Measurements from ENCODE around the gene ADAM22. TPM values are rescaled to one million over a fixed set of nuclear protein-coding genes. Genes with fewer than 3 reads are reported as not detected.

The ADAM22 gene
- total and polyA plus RNA-seq, 2 experiments from 2014 or later: 0.09 to 0.54 TPM

- no peaks in the 10 kb centered on the region for H3K27me3 ChIP-seq (replicated peaks; ENCODE audit: insufficient read depth)
- no peaks in the 10 kb centered on the region for H3K36me3 ChIP-seq (ENCODE audit: low read depth)
- H3K4me2 ChIP-seq (ENCODE audit: unreplicated experiment): no peak overlapping the region
- H3K9me2 ChIP-seq (ENCODE audit: insufficient read depth): no peaks in the 10 kb centered on the region
- no peaks in the 10 kb centered on the region for H4K20me1 ChIP-seq (ENCODE audit: insufficient read depth)
- DNase-seq: peak; percentile 65
- H3F3A ChIP-seq (ENCODE audit: insufficient read depth): peaks cover 16% of the 10 kb centered on the region; the same call in 1 of the 2 replicates
- H3K4me1 ChIP-seq (ENCODE audit: insufficient read depth): peaks cover 18% of the 10 kb centered on the region; the same call in 1 of the 2 replicates
- 70 to 76% methylated on average over 4 to 6 of the region's 6 CpGs for WGBS, 2 experiments (ENCODE audit: low coverage in 1 of 2, low lambda C conversion rate in 2 of 2, missing lambda C conversion rate in 2 of 2)
- H2AFZ ChIP-seq: no peak overlapping the region
- no peak overlapping the region for H3K4me3 ChIP-seq
- H3K79me2 ChIP-seq (ENCODE audit: insufficient read depth): no peaks in the 10 kb centered on the region
- H3K9me3 ChIP-seq (ENCODE audit: low read depth): no peaks in the 10 kb centered on the region
- H3K9ac ChIP-seq: no peak overlapping the region
- in situ Hi-C loops (cut with MboI): loop anchor here (25.0 kb wide), 2 partner anchors 1385 to 1885 kb away; no protein-coding TSS in a partner anchor
- TF ChIP-seq EZH2 (IDR thresholded peaks at IDR 0.05; ENCODE audit: insufficient read depth, poor library complexity, severe bottlenecking) (no peak), EZH2phosphoT487 (IDR thresholded peaks at IDR 0.05; ENCODE audit: insufficient read depth, low read depth) (no peak)
- H3K27ac ChIP-seq: no peak overlapping the region
Measured at GRCh38 chr7:88226886-88227516, 292.9 kb downstream of the ADAM22 start.

GRCh38 chr7:88229302-88229995 is 295.4 kb downstream of the ADAM22 start:
- Histone ChIP-seq H3K4me2 (ENCODE audit: unreplicated experiment) (no peak overlapping the region), H3K4me3 (no peak overlapping the region), H3K9me3 (ENCODE audit: low read depth) (no peaks in the 10 kb centered on the region), H3K27ac (no peak overlapping the region), H3K27me3 (replicated peaks; ENCODE audit: insufficient read depth) (no peaks in the 10 kb centered on the region), H3K9me2 (ENCODE audit: insufficient read depth) (no peaks in the 10 kb centered on the region), H4K20me1 (ENCODE audit: insufficient read depth) (no peaks in the 10 kb centered on the region), H3K4me1 (ENCODE audit: insufficient read depth) (peaks cover 17% of the 10 kb centered on the region; the same call in 1 of the 2 replicates), H3K9ac (no peak overlapping the region), H2AFZ (no peak overlapping the region), H3F3A (ENCODE audit: insufficient read depth) (peaks cover 13% of the 10 kb centered on the region; the same call in 1 of the 2 replicates), H3K79me2 (ENCODE audit: insufficient read depth) (no peaks in the 10 kb centered on the region), H3K36me3 (ENCODE audit: low read depth) (no peaks in the 10 kb centered on the region)
- WGBS, 2 experiments (ENCODE audit: low coverage in 1 of 2, low lambda C conversion rate in 2 of 2, missing lambda C conversion rate in 2 of 2): 89 to 91% methylated on average over 4 of the region's 4 CpGs
- in situ Hi-C loops (cut with MboI): loop anchor here (25.0 kb wide), 2 partner anchors 1383 to 1883 kb away; no protein-coding TSS in a partner anchor
- no peak for TF ChIP-seq EZH2 (IDR thresholded peaks at IDR 0.05; ENCODE audit: insufficient read depth, poor library complexity, severe bottlenecking)
- no peak for DNase-seq

- Histone ChIP-seq H3K4me1 (ENCODE audit: insufficient read depth) (peaks cover 9% of the 10 kb centered on the region; the same call in 1 of the 2 replicates), H3K79me2 (ENCODE audit: insufficient read depth) (no peaks in the 10 kb centered on the region), H3K36me3 (ENCODE audit: low read depth) (no peaks in the 10 kb centered on the region), H3K4me3 (no peak overlapping the region), H3K4me2 (ENCODE audit: unreplicated experiment) (no peak overlapping the region), H3K9me3 (ENCODE audit: low read depth) (no peaks in the 10 kb centered on the region), H3K27me3 (replicated peaks; ENCODE audit: insufficient read depth) (peaks cover 4% of the 10 kb centered on the region; the same call in 1 of the 2 replicates), H4K20me1 (ENCODE audit: insufficient read depth) (no peaks in the 10 kb centered on the region), H3K27ac (no peak overlapping the region), H3F3A (ENCODE audit: insufficient read depth) (0 out of 2 replicates have a peak, but pooled peaks cover under 1% of the 10 kb centered on the region), H3K9ac (no peak overlapping the region), H2AFZ (no peak overlapping the region), H3K9me2 (ENCODE audit: insufficient read depth) (no peaks in the 10 kb centered on the region)
- TF ChIP-seq EZH2 (IDR thresholded peaks at IDR 0.05; ENCODE audit: insufficient read depth, poor library complexity, severe bottlenecking) (no peak), EZH2phosphoT487 (IDR thresholded peaks at IDR 0.05; ENCODE audit: insufficient read depth, low read depth) (no peak)
- DNase-seq: no peak
- in situ Hi-C loops (cut with MboI): loop anchor here (25.0 kb wide), 2 partner anchors 1382 to 1882 kb away; no protein-coding TSS in a partner anchor
- 58% methylated on average over 5 of the region's 5 CpGs for WGBS, 2 experiments (ENCODE audit: low coverage in 1 of 2, low lambda C conversion rate in 2 of 2, missing lambda C conversion rate in 2 of 2)
Measured at GRCh38 chr7:88230646-88231045, 296.6 kb downstream of the ADAM22 start.

- Histone ChIP-seq H3K4me3 (no peak overlapping the region), H4K20me1 (ENCODE audit: insufficient read depth) (no peaks in the 10 kb centered on the region), H3K9me3 (ENCODE audit: low read depth) (no peaks in the 10 kb centered on the region), H3K27ac (no peak overlapping the region), H3F3A (ENCODE audit: insufficient read depth) (no peaks in the 10 kb centered on the region), H3K27me3 (replicated peaks; ENCODE audit: insufficient read depth) (peaks cover 4% of the 10 kb centered on the region), H2AFZ (no peak overlapping the region), H3K9ac (no peak overlapping the region), H3K79me2 (ENCODE audit: insufficient read depth) (no peaks in the 10 kb centered on the region), H3K36me3 (ENCODE audit: low read depth) (no peaks in the 10 kb centered on the region), H3K4me1 (ENCODE audit: insufficient read depth) (no peaks in the 10 kb centered on the region), H3K9me2 (ENCODE audit: insufficient read depth) (no peaks in the 10 kb centered on the region), H3K4me2 (ENCODE audit: unreplicated experiment) (no peak overlapping the region)
- in situ Hi-C loops (cut with MboI): loop anchor here (25.0 kb wide), 2 partner anchors 1378 to 1878 kb away; no protein-coding TSS in a partner anchor
- DNase-seq: peak; percentile 3
- TF ChIP-seq EZH2phosphoT487 (IDR thresholded peaks at IDR 0.05; ENCODE audit: insufficient read depth, low read depth): no peak
- no peak for TF ChIP-seq EZH2 (IDR thresholded peaks at IDR 0.05; ENCODE audit: insufficient read depth, poor library complexity, severe bottlenecking)
Measured at GRCh38 chr7:88233828-88234227, 299.8 kb downstream of the ADAM22 start.

Data from GM23248 (cell line).